Activated CD4-positive, alpha-beta T cell treated with anti-CD3 and anti-CD28 coated beads for 36 hours (primary cell): ENCODE data around the gene FXR1. TPM values are rescaled to one million over a fixed set of nuclear protein-coding genes. Genes with fewer than 3 reads are reported as not detected.

Experiments
- ATAC-seq: fragments of 200-7000 bp; cut with Tn5 transposase; one replicate; pipeline ENCODE4 v1.10.0; 2021; ENCODE audit warnings: mild to moderate bottlenecking, moderate library complexity
- CTCF ChIA-PET: fragments of 350-600 bp; sonication (Branson Sonifier 250); formaldehyde crosslinking; loops from one replicate; lab custom pipeline; 2021; ENCODE audit warnings: antibody characterized with exemption; lab: Charles Lee
- POLR2A ChIA-PET: fragments of 350-600 bp; sonication (Branson Sonifier 250); formaldehyde crosslinking; loops from one replicate; lab custom pipeline; 2021; ENCODE audit warnings: antibody characterized with exemption, inconsistent platforms; lab: Charles Lee
- DNase-seq: peaks from one replicate; pipeline ENCODE4 v3.0.0-alpha.2; 2020
- H3K27ac Mint-ChIP-seq: one replicate; pipeline ENCODE4 v1.8.0; 2021; ENCODE audit warnings: mixed read lengths
- H3K27me3 Mint-ChIP-seq: one replicate; pipeline ENCODE4 v1.8.0; 2021; ENCODE audit warnings: mixed read lengths
- H3K36me3 Mint-ChIP-seq: one replicate; pipeline ENCODE4 v1.8.0; 2021; ENCODE audit warnings: low read depth, mixed read lengths
- H3K4me1 Mint-ChIP-seq: one replicate; pipeline ENCODE4 v1.8.0; 2021; ENCODE audit warnings: mixed read lengths
- H3K4me3 Mint-ChIP-seq: one replicate; pipeline ENCODE4 v1.8.0; 2021; ENCODE audit warnings: mild to moderate bottlenecking, moderate library complexity, mixed read lengths
- H3K9me3 Mint-ChIP-seq: one replicate; pipeline ENCODE4 v1.8.0; 2021; ENCODE audit warnings: low read depth, mixed read lengths
- intact Hi-C, 2 experiments: fragments of 100-400 bp; cut with DNase I in 1 of 2; cut with micrococcal nuclease in 1 of 2; formaldehyde crosslinking; loops; one replicate each; pipeline versions ENCODE4 v1.14.2 to v1.15.1; 2022 to 2024; cut with DNase I, micrococcal nuclease
- total RNA-seq, 2 experiments: library from RNA; stranded (reverse); gene quantifications; one replicate each; pipeline ENCODE4 v1.2.3, GENCODE V29; 2021

FXR1 gene
- total RNA-seq, 2 experiments from 2014 or later = 175 to 186 TPM

- POLR2A ChIA-PET = no interaction called here
- ATAC-seq (no peak), DNase-seq (no peak)
- Mint-ChIP-seq H3K27me3 (no peaks in the 10 kb centered on the region), H3K9me3 (peaks cover 2% of the 10 kb centered on the region), H3K4me3 (no peak overlapping the region), H3K4me1 (peaks cover 34% of the 10 kb centered on the region), H3K36me3 (peaks cover 24% of the 10 kb centered on the region), H3K27ac (peak overlapping the region; percentile 31)
- CTCF ChIA-PET = interaction anchor here (0.6 kb wide), 1 partner anchor 510 kb away, joined by 4 read pairs; no protein-coding TSS in a partner anchor
- intact Hi-C loops = loop anchor here (5.0 to 10.0 kb wide), 4 partner anchors 234 to 1884 kb away; partner anchors contain the start of genes ATP11B (in 1 of the 2), CCDC39 (in 1 of the 2), TTC14 (in 1 of the 2) and USP13 (in 1 of the 2)
Measured at GRCh38 chr3:180910823-180911222, 1.6 kb upstream of the FXR1 start.

GRCh38 chr3:180911876-180912303 lies 580 bp upstream of the FXR1 start:
- ATAC-seq = peak; percentile 2
- POLR2A ChIA-PET = no interaction called here
- no peak for DNase-seq
- Mint-ChIP-seq H3K27ac (peak overlapping the region; percentile 98), H3K4me3 (peak overlapping the region; percentile 98), H3K9me3 (no peaks in the 10 kb centered on the region), H3K27me3 (no peaks in the 10 kb centered on the region), H3K36me3 (peaks cover 28% of the 10 kb centered on the region), H3K4me1 (peaks cover 41% of the 10 kb centered on the region)
- CTCF ChIA-PET = interaction anchor here (0.6 to 1.0 kb wide), 4 partner anchors 40 to 310 kb away, joined by 3 to 5 read pairs (median 4); partner anchors contain the start of gene TTC14
- intact Hi-C loops = loop anchor here (1.0 to 10.0 kb wide), 7 partner anchors 77 to 1883 kb away; partner anchors contain the start of genes DNAJC19 (in 2 of the 2), TTC14 (in 2 of the 2), ATP11B (in 1 of the 2) and CCDC39 (in 1 of the 2)

- intact Hi-C loops = loop anchor here (2.0 to 10.0 kb wide), 5 partner anchors 236 to 1881 kb away; partner anchors contain the start of genes ATP11B (in 1 of the 2), CCDC39 (in 1 of the 2), MRPL47 (in 1 of the 2) and NDUFB5 (in 1 of the 2)
- ATAC-seq = no peak
- CTCF ChIA-PET = interaction anchor here (0.6 to 0.7 kb wide), 2 partner anchors 24 to 25 kb away, joined by 3 read pairs; no protein-coding TSS in a partner anchor
- Mint-ChIP-seq H3K4me1 (peaks cover 55% of the 10 kb centered on the region), H3K4me3 (peak overlapping the region; percentile 98), H3K36me3 (peaks cover 33% of the 10 kb centered on the region), H3K27me3 (no peaks in the 10 kb centered on the region), H3K9me3 (no peaks in the 10 kb centered on the region), H3K27ac (peak overlapping the region; percentile 98)
- DNase-seq = no peak
- POLR2A ChIA-PET = interaction anchor here (0.6 to 1.0 kb wide), 2 partner anchors 15 to 1147 kb away, joined by 3 read pairs; no protein-coding TSS in a partner anchor
Measured at GRCh38 chr3:180913581-180914404, 1.3 kb downstream of the FXR1 start.

- CTCF ChIA-PET = interaction anchor here (1.6 kb wide), 1 partner anchor 16 kb away, joined by 4 read pairs; no protein-coding TSS in a partner anchor
- POLR2A ChIA-PET = no interaction called here
- no peak overlapping the region for H3K27ac Mint-ChIP-seq
- H3K4me1 Mint-ChIP-seq = peaks cover 74% of the 10 kb centered on the region
- peaks cover 47% of the 10 kb centered on the region for H3K36me3 Mint-ChIP-seq
- DNase-seq (no peak), ATAC-seq (no peak)
- H3K27me3 Mint-ChIP-seq = no peaks in the 10 kb centered on the region
- H3K4me3 Mint-ChIP-seq = no peak overlapping the region
- intact Hi-C loops = loop anchor here (5.0 to 10.0 kb wide), 2 partner anchors 34 to 1876 kb away; partner anchors contain the start of gene ATP11B (in 1 of the 2)
- H3K9me3 Mint-ChIP-seq = no peaks in the 10 kb centered on the region
Measured at GRCh38 chr3:180918542-180918941, 6.1 kb downstream of the FXR1 start.

- peaks cover 31% of the 10 kb centered on the region for H3K36me3 Mint-ChIP-seq
- H3K27me3 Mint-ChIP-seq = no peaks in the 10 kb centered on the region
- ChIA-PET POLR2A (no interaction called here), CTCF (no interaction called here)
- H3K4me3 Mint-ChIP-seq = no peak overlapping the region
- intact Hi-C loops = no loop called here
- ATAC-seq (no peak), DNase-seq (no peak)
- peaks cover 67% of the 10 kb centered on the region for H3K4me1 Mint-ChIP-seq
- no peaks in the 10 kb centered on the region for H3K9me3 Mint-ChIP-seq
- H3K27ac Mint-ChIP-seq = peak overlapping the region; percentile 43
Measured at GRCh38 chr3:180922242-180922641, 9.8 kb downstream of the FXR1 start.

GRCh38 chr3:180923561-180923960 lies 11.1 kb downstream of the FXR1 start:
- no peak overlapping the region for H3K4me3 Mint-ChIP-seq
- POLR2A ChIA-PET = no interaction called here
- ATAC-seq (no peak), DNase-seq (no peak)
- no peaks in the 10 kb centered on the region for H3K9me3 Mint-ChIP-seq
- CTCF ChIA-PET = no interaction called here
- H3K27me3 Mint-ChIP-seq = no peaks in the 10 kb centered on the region
- H3K4me1 Mint-ChIP-seq = peaks cover 63% of the 10 kb centered on the region
- H3K27ac Mint-ChIP-seq = no peak overlapping the region
- intact Hi-C loops = no loop called here
- peaks cover 29% of the 10 kb centered on the region for H3K36me3 Mint-ChIP-seq

- Mint-ChIP-seq H3K36me3 (peaks cover 32% of the 10 kb centered on the region), H3K4me1 (peaks cover 66% of the 10 kb centered on the region), H3K9me3 (no peaks in the 10 kb centered on the region), H3K4me3 (no peak overlapping the region), H3K27me3 (no peaks in the 10 kb centered on the region), H3K27ac (no peak overlapping the region)
- POLR2A ChIA-PET = no interaction called here
- no peak for DNase-seq
- ATAC-seq = no peak
- intact Hi-C loops = no loop called here
- CTCF ChIA-PET = no interaction called here
Measured at GRCh38 chr3:180926526-180926925, 14.1 kb downstream of the FXR1 start.

- Mint-ChIP-seq H3K27me3 (no peaks in the 10 kb centered on the region), H3K4me3 (no peak overlapping the region), H3K27ac (peak overlapping the region; percentile 10), H3K4me1 (peaks cover 59% of the 10 kb centered on the region), H3K36me3 (peaks cover 20% of the 10 kb centered on the region), H3K9me3 (no peaks in the 10 kb centered on the region)
- ChIA-PET POLR2A (interaction anchor here (1.0 kb wide), 1 partner anchor 16 kb away, joined by 3 read pairs; no protein-coding TSS in a partner anchor), CTCF (interaction anchor here (1.3 kb wide), 1 partner anchor 23 kb away, joined by 4 read pairs; no protein-coding TSS in a partner anchor)
- intact Hi-C loops = no loop called here
- DNase-seq (no peak), ATAC-seq (no peak)
Measured at GRCh38 chr3:180929376-180929775, 16.9 kb downstream of the FXR1 start.

GRCh38 chr3:180930526-180930925 lies 18.1 kb downstream of the FXR1 start:
- peaks cover 53% of the 10 kb centered on the region for H3K4me1 Mint-ChIP-seq
- H3K27ac Mint-ChIP-seq = no peak overlapping the region
- ATAC-seq (no peak), DNase-seq (no peak)
- no peaks in the 10 kb centered on the region for H3K9me3 Mint-ChIP-seq
- H3K4me3 Mint-ChIP-seq = no peak overlapping the region
- intact Hi-C loops = no loop called here
- no peaks in the 10 kb centered on the region for H3K27me3 Mint-ChIP-seq
- POLR2A ChIA-PET = interaction anchor here (0.7 kb wide), 2 partner anchors 10 to 326 kb away, joined by 7 read pairs; no protein-coding TSS in a partner anchor
- CTCF ChIA-PET = no interaction called here
- H3K36me3 Mint-ChIP-seq = peaks cover 24% of the 10 kb centered on the region

GRCh38 chr3:180932819-180933218 lies 20.3 kb downstream of the FXR1 start:
- H3K4me1 Mint-ChIP-seq = peaks cover 49% of the 10 kb centered on the region
- intact Hi-C loops = no loop called here
- POLR2A ChIA-PET = interaction anchor here (1.0 kb wide), 1 partner anchor 13 kb away, joined by 3 read pairs; no protein-coding TSS in a partner anchor
- H3K4me3 Mint-ChIP-seq = no peak overlapping the region
- no peak overlapping the region for H3K27ac Mint-ChIP-seq
- H3K9me3 Mint-ChIP-seq = no peaks in the 10 kb centered on the region
- peaks cover 31% of the 10 kb centered on the region for H3K36me3 Mint-ChIP-seq
- DNase-seq (no peak), ATAC-seq (no peak)
- no peaks in the 10 kb centered on the region for H3K27me3 Mint-ChIP-seq
- CTCF ChIA-PET = no interaction called here

GRCh38 chr3:180934638-180935037 lies 22.2 kb downstream of the FXR1 start:
- H3K9me3 Mint-ChIP-seq = no peaks in the 10 kb centered on the region

More at GRCh38 chr3:180934638-180935037, 22.2 kb downstream of the FXR1 start:
- DNase-seq (no peak), ATAC-seq (no peak)
- no peak overlapping the region for H3K4me3 Mint-ChIP-seq
- CTCF ChIA-PET = interaction anchor here (0.6 to 2.2 kb wide), 6 partner anchors 9 to 50 kb away, joined by 3 to 6 read pairs (median 4); no protein-coding TSS in a partner anchor
- H3K27ac Mint-ChIP-seq = no peak overlapping the region
- no peaks in the 10 kb centered on the region for H3K27me3 Mint-ChIP-seq
- H3K4me1 Mint-ChIP-seq = peaks cover 38% of the 10 kb centered on the region
- POLR2A ChIA-PET = no interaction called here
- peaks cover 35% of the 10 kb centered on the region for H3K36me3 Mint-ChIP-seq
- intact Hi-C loops = no loop called here
